HFFc6 (cell line): ENCODE results near the gene CPLANE1. TPM values are rescaled to one million over a fixed set of nuclear protein-coding genes. Genes with fewer than 3 reads are reported as not detected.

Experiments
- DNase-seq: peaks from one replicate; pipeline ENCODE4 v3.0.0-alpha.2; 2018
- H3K27ac Mint-ChIP-seq: 2 replicates; pipeline ENCODE4 v1.8.0; 2020; ENCODE audit warnings: mild to moderate bottlenecking, mixed read lengths
- H3K27me3 Mint-ChIP-seq: 2 replicates; pipeline ENCODE4 v1.8.0; 2021; ENCODE audit warnings: mild to moderate bottlenecking, moderate library complexity, mixed read lengths; ENCODE audit not compliant: insufficient read depth
- H3K36me3 Mint-ChIP-seq: 2 replicates; pipeline ENCODE4 v1.8.0; 2021; ENCODE audit warnings: low read depth, mixed read lengths
- H3K4me1 Mint-ChIP-seq: 2 replicates; pipeline ENCODE4 v1.8.0; 2020; ENCODE audit warnings: low read depth, mixed read lengths
- H3K4me3 Mint-ChIP-seq: 2 replicates; pipeline ENCODE4 v1.8.0; 2020; ENCODE audit warnings: mild to moderate bottlenecking, moderate library complexity, mixed read lengths
- H3K9me3 Mint-ChIP-seq: 2 replicates; pipeline ENCODE4 v1.8.0; 2020; ENCODE audit warnings: mild to moderate bottlenecking, mixed read lengths
- total RNA-seq, 6 experiments: library from RNA; stranded (reverse); fragmentation: NEBNext Ultra II Directional; extraction: Animal tissue kit (Norgen Biotek cat#: 25700); gene quantifications; 2 replicates in 1 of 6; 3 replicates in 5 of 6; pipeline ENCODE4 v1.2.3, GENCODE V29; 2021
- TF ChIP-seq, protein P1 (sequence below): fragments of 200-600 bp; sonication (generic); IDR thresholded peaks from 2 replicates; pipeline ENCODE4 v1.5.0; 2021; ENCODE audit warnings: antibody characterized with exemption, mild to moderate bottlenecking

The CPLANE1 gene
- total RNA-seq, 6 experiments from 2014 or later: 10.3 to 12.7 (median 11.6) TPM

DNA sequence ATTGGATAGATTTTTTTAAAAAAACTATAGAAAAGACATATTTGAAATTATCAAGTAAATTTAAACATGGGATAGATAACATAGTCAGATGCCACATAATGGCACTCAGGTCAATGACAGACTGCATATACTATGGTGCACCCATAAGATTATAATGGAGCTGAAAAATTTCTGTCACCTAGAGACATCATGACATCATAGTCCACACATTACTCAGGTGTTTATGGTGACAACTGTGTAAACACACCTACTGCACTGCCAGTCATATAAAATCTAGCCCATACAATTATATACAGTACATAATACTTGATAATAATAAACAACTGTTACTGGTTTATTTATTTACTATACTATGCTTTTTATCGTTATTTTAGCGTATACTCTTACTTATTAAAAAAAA, 58.6 kb downstream of the CPLANE1 start:
- DNase-seq: no peak

DNA sequence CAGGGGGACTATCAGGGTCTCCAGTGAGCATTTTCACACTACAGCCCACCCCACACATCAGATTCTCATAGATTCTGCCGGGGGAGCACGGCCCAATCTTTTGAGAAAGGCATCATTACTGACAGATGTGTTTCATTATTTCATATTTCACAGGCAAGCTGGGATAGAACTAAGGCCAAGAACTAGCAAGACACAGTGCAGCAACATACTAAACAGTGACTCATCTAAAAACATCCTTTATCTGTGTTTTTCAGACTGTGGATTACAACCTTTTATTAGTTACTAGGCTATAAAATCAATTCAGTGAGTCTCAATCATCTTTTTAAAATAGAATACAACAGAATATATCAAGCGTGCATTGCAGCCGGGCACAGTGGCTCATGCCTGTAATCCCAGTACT, 59.8 kb downstream of the CPLANE1 start:
- H3K27me3 Mint-ChIP-seq: no peaks in the 10 kb centered on the region; the same call in 1 of the 2 replicates
- H3K4me1 Mint-ChIP-seq: peaks cover 6% of the 10 kb centered on the region; the same call in 1 of the 2 replicates
- peaks cover 5% of the 10 kb centered on the region; the same call in 1 of the 2 replicates for H3K36me3 Mint-ChIP-seq
- DNase-seq: peak; percentile 11
- no peaks in the 10 kb centered on the region for H3K9me3 Mint-ChIP-seq
- H3K4me3 Mint-ChIP-seq: no peak overlapping the region
- TF ChIP-seq, protein P1, sequence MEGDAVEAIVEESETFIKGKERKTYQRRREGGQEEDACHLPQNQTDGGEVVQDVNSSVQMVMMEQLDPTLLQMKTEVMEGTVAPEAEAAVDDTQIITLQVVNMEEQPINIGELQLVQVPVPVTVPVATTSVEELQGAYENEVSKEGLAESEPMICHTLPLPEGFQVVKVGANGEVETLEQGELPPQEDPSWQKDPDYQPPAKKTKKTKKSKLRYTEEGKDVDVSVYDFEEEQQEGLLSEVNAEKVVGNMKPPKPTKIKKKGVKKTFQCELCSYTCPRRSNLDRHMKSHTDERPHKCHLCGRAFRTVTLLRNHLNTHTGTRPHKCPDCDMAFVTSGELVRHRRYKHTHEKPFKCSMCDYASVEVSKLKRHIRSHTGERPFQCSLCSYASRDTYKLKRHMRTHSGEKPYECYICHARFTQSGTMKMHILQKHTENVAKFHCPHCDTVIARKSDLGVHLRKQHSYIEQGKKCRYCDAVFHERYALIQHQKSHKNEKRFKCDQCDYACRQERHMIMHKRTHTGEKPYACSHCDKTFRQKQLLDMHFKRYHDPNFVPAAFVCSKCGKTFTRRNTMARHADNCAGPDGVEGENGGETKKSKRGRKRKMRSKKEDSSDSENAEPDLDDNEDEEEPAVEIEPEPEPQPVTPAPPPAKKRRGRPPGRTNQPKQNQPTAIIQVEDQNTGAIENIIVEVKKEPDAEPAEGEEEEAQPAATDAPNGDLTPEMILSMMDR: no peak
- no peak overlapping the region for H3K27ac Mint-ChIP-seq

More for the DNA sequence above, 58.6 kb downstream of the CPLANE1 start:
- Mint-ChIP-seq H3K27me3 (no peaks in the 10 kb centered on the region; the same call in 1 of the 2 replicates), H3K27ac (no peak overlapping the region), H3K4me1 (peaks cover 6% of the 10 kb centered on the region; the same call in 1 of the 2 replicates), H3K9me3 (no peaks in the 10 kb centered on the region), H3K36me3 (peaks cover 5% of the 10 kb centered on the region; the same call in 1 of the 2 replicates), H3K4me3 (no peak overlapping the region)
- TF ChIP-seq, protein P1: no peak

DNA sequence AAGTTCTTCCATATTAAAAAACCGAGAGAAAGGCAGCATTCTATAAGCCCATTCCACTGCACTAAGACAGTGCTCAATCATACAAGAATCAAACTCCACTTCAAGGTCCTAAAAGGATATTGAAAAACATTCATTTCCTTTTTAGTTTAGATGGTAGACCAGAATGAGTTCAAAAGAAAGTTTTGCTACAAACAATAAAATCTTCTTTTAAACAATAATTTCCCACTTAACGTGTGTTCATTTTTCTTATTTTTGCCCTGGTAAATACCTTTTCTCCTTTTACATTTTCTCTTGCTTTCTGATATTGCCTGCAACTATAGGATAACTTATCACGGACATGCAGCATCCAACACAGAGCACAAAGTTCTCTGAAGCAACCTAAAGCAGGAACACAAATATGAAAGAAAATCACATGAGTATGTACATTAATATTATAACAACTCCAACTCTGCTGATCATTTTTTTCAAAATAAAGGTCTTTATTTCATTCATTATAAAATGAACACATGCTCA, 61.7 kb downstream of the CPLANE1 start:
- TF ChIP-seq, protein P1: no peak
- Mint-ChIP-seq H3K9me3 (no peaks in the 10 kb centered on the region), H3K36me3 (peaks cover 18% of the 10 kb centered on the region), H3K27me3 (no peaks in the 10 kb centered on the region; the same call in 1 of the 2 replicates), H3K4me3 (no peak overlapping the region), H3K27ac (no peak overlapping the region), H3K4me1 (peaks cover 6% of the 10 kb centered on the region; the same call in 1 of the 2 replicates)
- no peak for DNase-seq

DNA sequence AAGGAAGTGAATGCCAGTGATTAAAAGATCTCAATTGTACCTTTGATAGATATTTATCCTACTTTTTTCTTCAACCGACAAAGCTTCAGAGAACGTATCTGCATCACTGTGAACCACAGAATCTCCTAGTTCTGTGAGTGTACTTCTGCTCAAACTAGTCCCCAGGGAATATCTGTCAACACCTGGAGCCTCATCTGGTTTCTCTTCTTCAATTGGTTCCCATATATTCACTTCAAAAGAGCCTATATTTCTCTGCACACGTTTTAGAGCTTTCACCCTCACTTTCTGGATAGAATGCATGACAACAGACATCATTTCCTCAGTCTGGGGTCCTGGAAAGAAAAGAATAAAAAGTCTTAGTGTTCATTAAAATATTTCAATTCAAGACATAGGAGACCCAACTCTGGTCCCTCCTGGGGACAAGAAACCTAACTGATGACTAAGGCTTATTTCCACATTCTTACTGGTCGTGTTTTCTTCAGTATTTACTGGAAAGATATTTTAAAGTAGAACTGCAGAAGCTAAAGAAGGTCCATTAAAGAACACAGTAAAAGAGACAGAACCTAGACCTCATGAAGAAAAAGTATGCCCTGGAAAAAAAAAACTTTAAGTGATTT, 64.3 kb downstream of the CPLANE1 start:
- H3K27me3 Mint-ChIP-seq: no peaks in the 10 kb centered on the region
- H3K4me3 Mint-ChIP-seq: no peak overlapping the region
- H3K36me3 Mint-ChIP-seq: peaks cover 23% of the 10 kb centered on the region
- TF ChIP-seq, protein P1: no peak
- DNase-seq: no peak
- peaks cover 6% of the 10 kb centered on the region; the same call in 1 of the 2 replicates for H3K4me1 Mint-ChIP-seq
- H3K27ac Mint-ChIP-seq: no peak overlapping the region
- no peaks in the 10 kb centered on the region for H3K9me3 Mint-ChIP-seq

DNA sequence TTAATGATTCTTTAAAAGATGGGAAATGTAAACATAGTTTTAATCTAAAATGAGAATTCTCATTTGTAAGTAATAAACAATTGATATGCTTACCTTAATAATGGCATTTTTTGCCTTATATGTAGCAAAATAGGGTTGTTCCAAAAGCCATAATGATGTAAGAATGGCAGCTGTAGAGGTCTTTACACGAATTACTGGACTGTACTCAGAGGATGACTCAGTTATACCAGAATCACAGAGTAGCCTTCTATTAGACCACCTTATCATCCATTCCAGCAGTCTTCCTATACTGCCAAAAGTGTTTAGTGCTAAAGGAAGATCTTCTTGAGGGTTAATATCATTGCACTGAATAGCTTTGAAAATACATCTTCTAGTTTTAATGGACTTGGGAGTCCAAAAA, 66.5 kb downstream of the CPLANE1 start:
- TF ChIP-seq, protein P1: no peak
- H3K4me1 Mint-ChIP-seq: no peaks in the 10 kb centered on the region
- H3K4me3 Mint-ChIP-seq: no peak overlapping the region
- no peak overlapping the region for H3K27ac Mint-ChIP-seq
- peaks cover 24% of the 10 kb centered on the region for H3K36me3 Mint-ChIP-seq
- H3K9me3 Mint-ChIP-seq: no peaks in the 10 kb centered on the region
- H3K27me3 Mint-ChIP-seq: no peaks in the 10 kb centered on the region
- no peak for DNase-seq
